ENCODE data around the gene BICC1. TPM values are rescaled to one million over a fixed set of nuclear protein-coding genes. Genes with fewer than 3 reads are reported as not detected.
A peak's percentile ranks its signal among the peaks of the same experiment; 100 is the strongest.

The BICC1 gene
- polyA plus RNA-seq, 3 donors, result 0.02 to 0.24 (median 0.14) TPM

- no peak for DNase-seq
- Histone ChIP-seq H3K27me3 (ENCODE audit: control insufficient read depth in 2 of 2, insufficient read depth in 2 of 2, low read length in 2 of 2) (no peaks in the 10 kb centered on the region), H3K36me3 (replicated peaks in 1 of 2; ENCODE audit: control insufficient read depth in 1 of 2, insufficient read depth in 2 of 2, low read length in 2 of 2) (no peaks in the 10 kb centered on the region), H3K9me3 (replicated peaks in 1 of 2; ENCODE audit: control insufficient read depth in 1 of 2, insufficient read depth in 1 of 2, low read length in 2 of 2) (no peaks in the 10 kb centered on the region), H3K27ac (ENCODE audit: low read depth in 1 of 2, low read length in 2 of 2) (no peak overlapping the region), H4K20me1 (ENCODE audit: insufficient read depth, low read length) (no peaks in the 10 kb centered on the region), H3K4me3 (replicated peaks in 1 of 3; ENCODE audit: low read depth in 2 of 3, low read length in 3 of 3) (no peak overlapping the region), H3K9ac (ENCODE audit: insufficient read depth, low read length, poor library complexity, severe bottlenecking) (no peak overlapping the region), H3K4me2 (replicated peaks; ENCODE audit: extremely low read depth, low read length, poor library complexity, severe bottlenecking) (no peak overlapping the region), H3K4me1 (ENCODE audit: control insufficient read depth in 1 of 2, insufficient read depth in 2 of 2, low read length in 2 of 2) (peaks cover 25 to 36% of the 10 kb centered on the region in 2 donors), H2AFZ (ENCODE audit: insufficient read depth, low read depth, low read length, poor library complexity, severe bottlenecking) (peak overlapping the region; percentile 18), H3K79me2 (ENCODE audit: insufficient read depth, low read length) (no peaks in the 10 kb centered on the region)
- H3K36me3 Mint-ChIP-seq, result peaks cover 0 to 3% of the 10 kb centered on the region in 2 donors
- intact Hi-C loops (cut with micrococcal nuclease), result no loop called here
- H3K4me1 Mint-ChIP-seq, result peaks cover 45% of the 10 kb centered on the region
- H3K27ac Mint-ChIP-seq, result no peak overlapping the region
- peaks cover 0 to 9% (median 5%) of the 10 kb centered on the region in 7 donors for H3K9me3 Mint-ChIP-seq
- 83% methylated on average over 4 of the region's 13 CpGs for WGBS (ENCODE audit: insufficient coverage)
- no peak for TF ChIP-seq CTCF (IDR thresholded peaks at IDR 0.05)
- H3K4me3 Mint-ChIP-seq, result no peak overlapping the region
- H3K27me3 Mint-ChIP-seq (ENCODE audit: low read depth in 3 of 3), result no peaks in the 10 kb centered on the region
These were observed 73.9 kb downstream of the BICC1 start for GRCh38 chr10:58586282-58587245.

DNA sequence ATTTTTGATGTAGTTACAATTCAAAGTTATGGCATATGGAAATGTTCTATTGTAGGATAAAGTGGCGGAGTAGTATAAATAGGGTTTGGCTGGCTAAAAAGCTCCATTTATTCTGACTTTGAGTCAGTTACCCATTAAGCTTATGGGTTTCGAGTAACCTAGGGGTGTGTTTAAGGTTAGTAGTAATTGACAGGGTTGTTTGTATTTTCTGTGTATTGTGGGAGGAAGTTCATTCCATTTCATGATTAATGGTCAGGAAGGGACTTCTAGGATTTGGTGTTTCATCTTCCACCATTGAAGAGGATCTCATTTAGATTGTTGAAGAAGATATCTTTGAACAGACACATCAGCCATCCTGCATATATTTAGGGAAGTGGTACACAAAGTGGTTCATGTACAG, 75.0 kb downstream of the BICC1 start:
- H3K27ac Mint-ChIP-seq, result no peak overlapping the region
- Histone ChIP-seq H3K36me3 (replicated peaks in 1 of 2; ENCODE audit: control insufficient read depth in 1 of 2, insufficient read depth in 2 of 2, low read length in 2 of 2) (no peaks in the 10 kb centered on the region), H3K79me2 (ENCODE audit: insufficient read depth, low read length) (no peaks in the 10 kb centered on the region), H3K9me3 (replicated peaks in 1 of 2; ENCODE audit: control insufficient read depth in 1 of 2, insufficient read depth in 1 of 2, low read length in 2 of 2) (no peaks in the 10 kb centered on the region), H3K27ac (ENCODE audit: low read depth in 1 of 2, low read length in 2 of 2) (no peak overlapping the region), H3K4me1 (ENCODE audit: control insufficient read depth in 1 of 2, insufficient read depth in 2 of 2, low read length in 2 of 2) (peaks cover 31 to 46% of the 10 kb centered on the region in 2 donors), H2AFZ (ENCODE audit: insufficient read depth, low read depth, low read length, poor library complexity, severe bottlenecking) (no peak overlapping the region), H3K4me3 (replicated peaks in 1 of 3; ENCODE audit: low read depth in 2 of 3, low read length in 3 of 3) (no peak overlapping the region), H4K20me1 (ENCODE audit: insufficient read depth, low read length) (no peaks in the 10 kb centered on the region), H3K4me2 (replicated peaks; ENCODE audit: extremely low read depth, low read length, poor library complexity, severe bottlenecking) (no peak overlapping the region), H3K27me3 (ENCODE audit: control insufficient read depth in 2 of 2, insufficient read depth in 2 of 2, low read length in 2 of 2) (no peaks in the 10 kb centered on the region), H3K9ac (ENCODE audit: insufficient read depth, low read length, poor library complexity, severe bottlenecking) (no peak overlapping the region)
- no peaks in the 10 kb centered on the region for H3K27me3 Mint-ChIP-seq (ENCODE audit: low read depth in 3 of 3)
- peaks cover 0 to 3% of the 10 kb centered on the region in 2 donors for H3K36me3 Mint-ChIP-seq
- peaks cover 53% of the 10 kb centered on the region for H3K4me1 Mint-ChIP-seq
- DNase-seq, result no peak
- intact Hi-C loops (cut with micrococcal nuclease), result no loop called here
- WGBS (ENCODE audit: insufficient coverage), result 94% methylated on average over 2 of the region's 2 CpGs
- H3K9me3 Mint-ChIP-seq, result peaks cover 0 to 9% (median 3%) of the 10 kb centered on the region in 7 donors
- no peak for TF ChIP-seq CTCF (IDR thresholded peaks at IDR 0.05)
- H3K4me3 Mint-ChIP-seq, result no peak overlapping the region
